Effector memory CD8-positive, alpha-beta T cell (primary cell): Measurements from ENCODE around the gene FSIP2.
"Not testable (repeated sequence)": the region's sequence is repeated elsewhere in the genome, so short reads cannot be mapped to it uniquely, and the experiment has no call there.

ENCODE experiments used
- ATAC-seq: fragments of 150-1000 bp; cut with Tn5 transposase; replicated peaks from 2 replicates; pipeline ENCODE4 v1.10.0; 2021; ENCODE audit warnings: mild to moderate bottlenecking, moderate library complexity
- DNase-seq, 3 experiments: peaks; one replicate each; pipeline ENCODE4 v3.0.0; 2021
- H3K27ac Mint-ChIP-seq, 2 donors: one replicate each; pipeline ENCODE4 v1.8.0; 2022; ENCODE audit warnings: mild to moderate bottlenecking in 2 of 2, mixed read lengths in 2 of 2, moderate library complexity in 2 of 2
- H3K27me3 Mint-ChIP-seq, 2 donors: one replicate each; pipeline ENCODE4 v1.8.0; 2022; ENCODE audit warnings: mixed read lengths in 2 of 2
- H3K36me3 Mint-ChIP-seq: one replicate; pipeline ENCODE4 v1.8.0; 2022; ENCODE audit warnings: mild to moderate bottlenecking, moderate library complexity, mixed read lengths; ENCODE audit not compliant: insufficient read depth
- H3K4me1 Mint-ChIP-seq, 2 donors: one replicate each; pipeline ENCODE4 v1.8.0; 2022; ENCODE audit warnings: low read depth in 2 of 2, mixed read lengths in 2 of 2
- H3K4me3 Mint-ChIP-seq, 2 donors: one replicate each; pipeline ENCODE4 v1.8.0; 2022; ENCODE audit warnings: mild to moderate bottlenecking in 2 of 2, mixed read lengths in 2 of 2, moderate library complexity in 2 of 2
- H3K9me3 Mint-ChIP-seq, 2 donors: one replicate each; pipeline ENCODE4 v1.8.0; 2022; ENCODE audit warnings: mixed read lengths in 2 of 2

Gene FSIP2

DNA sequence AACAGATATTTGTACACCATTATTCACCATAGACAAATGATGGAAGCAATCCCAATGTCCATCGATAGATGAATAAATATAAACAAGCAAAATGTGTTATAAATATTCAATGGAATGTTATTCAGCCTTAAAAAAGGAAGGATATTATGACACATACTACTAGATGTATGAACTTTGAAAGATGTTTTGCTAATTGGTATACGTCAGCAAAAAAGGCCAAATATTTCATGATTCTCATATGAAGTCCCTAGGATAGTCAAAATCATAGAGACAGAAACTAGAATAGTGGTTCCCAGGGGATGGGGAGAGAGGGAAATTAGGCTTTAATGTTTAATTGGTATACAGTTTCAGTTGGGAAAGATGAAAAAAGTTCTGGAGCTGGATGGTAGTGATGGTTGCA lies 85.2 kb downstream of the FSIP2 start:
- H3K27me3 Mint-ChIP-seq = no peaks in the 10 kb centered on the region
- peaks cover 5 to 22% of the 10 kb centered on the region in 2 donors for H3K9me3 Mint-ChIP-seq
- H3K4me1 Mint-ChIP-seq = no peaks in the 10 kb centered on the region
- no peak overlapping the region for H3K27ac Mint-ChIP-seq
- DNase-seq (no peak), ATAC-seq (no peak)
- no peaks in the 10 kb centered on the region for H3K36me3 Mint-ChIP-seq
- no peak overlapping the region for H3K4me3 Mint-ChIP-seq

DNA sequence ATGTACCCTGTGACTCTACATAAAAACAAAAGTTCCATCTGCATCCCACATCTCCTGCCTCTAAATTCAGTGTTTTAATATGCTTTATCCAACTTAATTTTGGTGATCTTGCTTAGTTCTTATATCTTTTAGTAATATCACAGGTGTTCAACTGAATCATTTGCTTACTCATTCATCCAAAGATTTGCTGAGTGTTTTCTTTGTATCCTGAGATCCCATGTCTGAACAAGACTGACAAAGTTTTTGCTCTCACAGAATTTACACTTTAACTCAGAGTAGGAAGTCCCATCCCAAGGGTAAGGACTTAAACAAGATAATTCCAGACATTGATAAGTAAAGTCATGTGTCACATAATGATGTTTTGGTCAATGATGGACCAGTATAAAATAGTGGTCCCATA lies 87.0 kb downstream of the FSIP2 start:
- Mint-ChIP-seq H3K36me3 (no peaks in the 10 kb centered on the region), H3K4me3 (no peak overlapping the region), H3K9me3 (peaks cover 3 to 22% of the 10 kb centered on the region in 2 donors), H3K27me3 (no peaks in the 10 kb centered on the region), H3K4me1 (no peaks in the 10 kb centered on the region), H3K27ac (no peak overlapping the region)
- DNase-seq (no peak), ATAC-seq (no peak)

DNA sequence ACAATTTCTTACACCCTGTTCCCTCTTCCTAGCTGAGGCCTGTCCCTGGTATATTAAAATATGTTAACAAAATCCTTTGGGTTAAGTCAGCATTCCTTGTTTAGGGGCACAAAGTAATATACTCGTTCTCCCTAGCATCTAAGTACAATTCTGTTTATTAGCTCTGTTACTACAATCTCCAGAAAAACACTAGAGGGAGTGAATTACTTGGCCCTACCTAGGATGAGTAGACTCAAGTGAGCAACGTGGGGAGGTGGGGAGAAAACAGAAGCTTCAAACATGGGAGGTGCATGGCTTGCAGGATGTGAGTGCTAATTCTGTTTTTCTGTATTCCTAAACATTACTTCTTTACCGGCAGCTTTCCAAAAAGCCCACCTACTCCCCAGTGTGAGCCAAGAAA lies 89.7 kb downstream of the FSIP2 start:
- Mint-ChIP-seq H3K4me3 (no peak overlapping the region), H3K27me3 (no peaks in the 10 kb centered on the region), H3K27ac (no peak overlapping the region), H3K4me1 (no peaks in the 10 kb centered on the region), H3K36me3 (no peaks in the 10 kb centered on the region), H3K9me3 (peaks cover 0 to 22% of the 10 kb centered on the region in 2 donors)
- DNase-seq (no peak), ATAC-seq (no peak)

DNA sequence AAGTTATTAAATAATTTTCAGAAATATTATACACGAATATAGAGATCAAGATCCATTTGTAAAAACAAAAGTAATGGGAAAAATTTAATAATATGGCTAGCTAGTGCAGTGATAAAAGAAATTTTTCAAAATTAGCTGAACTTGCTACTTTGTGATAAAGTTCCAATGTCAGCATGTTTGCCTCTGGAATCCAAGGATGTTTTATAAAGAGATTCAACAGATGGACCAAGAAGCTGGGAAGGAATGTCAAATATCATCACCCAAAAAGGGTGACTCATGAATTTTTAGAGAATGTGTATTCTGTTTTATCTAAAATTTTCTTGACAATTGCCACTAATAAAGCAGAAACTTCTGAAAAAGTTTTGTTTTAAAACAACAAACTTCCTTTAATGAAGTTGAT lies 95.3 kb downstream of the FSIP2 start:
- DNase-seq = no peak
- Mint-ChIP-seq H3K36me3 (no peaks in the 10 kb centered on the region), H3K9me3 (peaks cover 0 to 2% of the 10 kb centered on the region in 2 donors), H3K4me1 (no peaks in the 10 kb centered on the region), H3K27me3 (no peaks in the 10 kb centered on the region), H3K4me3 (no peak overlapping the region), H3K27ac (no peak overlapping the region)
- no peak for ATAC-seq

DNA sequence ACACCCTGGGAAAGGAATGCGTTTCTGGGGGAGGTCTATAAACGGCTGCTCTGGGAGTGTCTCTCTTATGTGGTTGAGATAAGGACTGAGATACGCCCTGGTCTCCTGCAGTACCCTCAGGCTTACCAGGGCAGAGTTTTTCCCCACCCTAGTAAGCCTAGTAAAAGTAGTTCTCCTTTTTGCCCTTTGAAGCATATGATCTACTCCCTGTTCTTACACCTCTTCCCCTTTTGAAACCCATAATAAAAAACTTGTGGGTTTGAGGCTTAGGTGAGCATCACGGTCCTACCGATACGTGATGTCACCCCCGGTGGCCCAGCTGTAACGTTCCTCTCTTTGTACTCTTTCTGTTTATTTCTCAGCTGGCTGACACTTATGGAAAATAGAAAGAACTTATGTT lies 97.4 kb downstream of the FSIP2 start:
- no peak for DNase-seq
- Mint-ChIP-seq H3K27me3 (no peaks in the 10 kb centered on the region), H3K4me1 (no peaks in the 10 kb centered on the region), H3K9me3 (peaks cover 0 to 2% of the 10 kb centered on the region in 2 donors), H3K27ac (no peak overlapping the region), H3K4me3 (no peak overlapping the region), H3K36me3 (no peaks in the 10 kb centered on the region)
- ATAC-seq = no peak

DNA sequence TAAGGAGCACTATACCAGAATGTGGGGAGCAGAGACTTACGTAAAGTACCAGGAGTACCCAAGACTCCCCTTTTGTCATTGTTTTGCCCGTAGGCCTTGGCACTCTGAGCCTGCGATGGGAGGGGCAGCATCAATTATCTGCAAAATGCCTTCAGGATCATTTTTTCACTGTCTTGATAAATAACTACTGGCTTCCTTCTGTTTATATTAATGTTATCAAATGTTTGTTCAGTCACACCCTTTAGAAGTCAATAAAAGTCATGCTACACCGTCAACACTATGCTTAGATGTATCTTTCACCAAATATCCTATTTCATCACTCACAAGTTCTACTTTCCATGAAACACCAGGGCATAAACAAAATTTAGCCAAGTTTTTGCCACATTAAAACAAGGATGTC lies 116.3 kb downstream of the FSIP2 start:
- no peaks in the 10 kb centered on the region for H3K27me3 Mint-ChIP-seq
- no peaks in the 10 kb centered on the region for H3K4me1 Mint-ChIP-seq
- no peaks in the 10 kb centered on the region for H3K36me3 Mint-ChIP-seq
- H3K27ac Mint-ChIP-seq = no peak overlapping the region
- peaks cover 7 to 29% of the 10 kb centered on the region in 2 donors for H3K9me3 Mint-ChIP-seq
- DNase-seq (no peak), ATAC-seq (no peak)
- H3K4me3 Mint-ChIP-seq = no peak overlapping the region

DNA sequence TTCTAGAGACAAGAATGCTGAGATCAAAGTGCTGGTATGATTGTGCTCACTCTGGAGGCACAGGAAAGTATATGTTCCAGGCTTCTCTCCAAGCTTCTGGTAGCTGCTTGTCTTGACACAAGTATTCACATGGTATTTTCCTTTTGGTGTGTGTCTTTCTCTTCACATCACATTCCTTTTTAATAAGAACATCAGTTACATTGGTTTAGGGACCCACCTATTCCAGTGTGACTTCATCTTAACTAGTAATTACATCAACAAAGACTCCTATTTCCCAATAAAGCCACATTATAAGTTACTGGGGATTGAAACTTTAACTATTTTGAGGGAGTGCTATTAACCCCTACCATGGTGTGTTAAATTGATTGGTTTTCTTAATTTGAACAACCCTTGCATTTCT lies 119.1 kb downstream of the FSIP2 start:
- ATAC-seq (no peak), DNase-seq (no peak)
- no peak overlapping the region for H3K27ac Mint-ChIP-seq
- H3K9me3 Mint-ChIP-seq = peaks cover 8 to 21% of the 10 kb centered on the region in 2 donors
- H3K36me3 Mint-ChIP-seq = no peaks in the 10 kb centered on the region
- no peaks in the 10 kb centered on the region for H3K4me1 Mint-ChIP-seq
- H3K4me3 Mint-ChIP-seq = no peak overlapping the region
- H3K27me3 Mint-ChIP-seq = no peaks in the 10 kb centered on the region

DNA sequence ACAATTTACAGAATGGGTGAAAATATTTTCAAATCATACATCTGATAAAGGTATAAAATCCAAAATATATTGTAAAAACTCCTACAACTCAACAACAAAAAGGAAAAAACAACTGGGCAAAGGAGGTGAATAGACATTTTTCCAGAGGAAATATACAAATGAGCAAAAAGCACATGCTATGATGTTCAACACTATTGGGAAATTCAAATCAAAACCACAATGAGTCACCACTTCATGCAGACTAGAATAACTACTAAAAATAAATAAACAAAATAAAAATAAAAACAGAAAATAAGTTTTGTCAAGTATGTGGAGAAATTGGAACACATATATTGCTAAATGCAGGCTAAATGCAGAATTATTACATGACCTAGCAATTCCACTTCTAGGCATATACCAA lies 120.9 kb downstream of the FSIP2 start:
- Mint-ChIP-seq H3K4me3 (no peak overlapping the region), H3K9me3 (peaks cover 10 to 28% of the 10 kb centered on the region in 2 donors), H3K27ac (no peak overlapping the region), H3K36me3 (no peaks in the 10 kb centered on the region), H3K27me3 (no peaks in the 10 kb centered on the region), H3K4me1 (no peaks in the 10 kb centered on the region)
- DNase-seq (no peak), ATAC-seq (no peak)

DNA sequence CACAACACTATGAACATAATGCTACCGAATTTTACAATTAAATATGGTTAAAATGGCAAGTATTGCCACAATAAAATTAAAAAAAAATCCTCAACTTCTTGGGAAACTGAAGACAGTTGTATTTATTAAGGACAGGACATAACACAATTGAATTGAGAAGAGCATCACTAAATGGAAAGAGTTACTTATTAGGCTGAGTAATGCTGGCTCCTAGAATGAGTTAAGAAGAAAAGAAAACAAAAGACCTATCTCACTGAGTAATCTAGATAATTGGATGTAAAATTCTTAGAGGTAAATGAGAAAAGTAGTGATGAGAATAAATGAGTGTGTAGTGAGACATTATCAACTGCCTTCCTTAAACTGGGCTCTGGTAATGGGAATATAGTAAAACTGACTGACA lies 121.7 kb downstream of the FSIP2 start:
- DNase-seq (no peak), ATAC-seq (no peak)
- H3K27me3 Mint-ChIP-seq = no peaks in the 10 kb centered on the region
- no peak overlapping the region for H3K27ac Mint-ChIP-seq
- no peaks in the 10 kb centered on the region for H3K4me1 Mint-ChIP-seq
- H3K36me3 Mint-ChIP-seq = no peaks in the 10 kb centered on the region
- no peak overlapping the region for H3K4me3 Mint-ChIP-seq
- peaks cover 9 to 28% of the 10 kb centered on the region in 2 donors for H3K9me3 Mint-ChIP-seq

DNA sequence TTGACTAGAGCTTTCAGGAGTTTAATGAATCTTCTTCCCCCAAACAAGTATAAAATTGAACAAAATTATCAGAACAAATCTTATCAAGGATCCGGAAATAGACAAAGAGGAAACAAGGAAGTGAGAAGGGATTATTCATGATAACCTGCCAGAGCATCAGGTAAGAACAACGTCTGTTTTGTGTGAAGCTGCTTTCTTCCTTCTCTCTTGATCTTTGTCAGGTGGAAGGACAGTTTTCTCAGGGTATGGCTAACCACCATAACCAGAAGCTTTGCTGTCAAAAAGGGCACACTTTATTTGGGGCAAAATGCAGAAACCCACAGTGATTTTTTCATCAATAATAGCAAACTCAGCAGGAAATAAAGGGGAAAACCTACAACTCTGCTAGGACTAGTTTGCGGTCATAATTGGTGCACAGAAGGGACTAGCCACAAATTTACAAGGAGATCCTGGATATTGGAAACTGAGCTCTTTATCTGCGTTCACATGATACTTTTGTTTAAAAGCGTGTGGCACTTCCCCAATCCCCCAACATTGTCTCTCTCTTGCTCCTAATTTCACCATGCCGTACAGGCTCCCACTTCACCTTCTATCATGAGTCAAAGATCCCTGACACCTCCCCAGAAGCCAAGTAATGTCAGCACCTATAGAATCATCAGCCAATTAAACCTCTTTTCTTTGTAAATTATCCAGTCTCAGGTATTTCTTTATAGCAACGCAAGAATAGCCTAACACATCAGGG lies 124.2 kb downstream of the FSIP2 start:
- H3K36me3 Mint-ChIP-seq = no peaks in the 10 kb centered on the region
- peaks cover 7 to 28% of the 10 kb centered on the region in 2 donors for H3K9me3 Mint-ChIP-seq
- H3K27ac Mint-ChIP-seq = no peak overlapping the region
- H3K4me1 Mint-ChIP-seq = no peaks in the 10 kb centered on the region
- ATAC-seq (no peak), DNase-seq (no peak)
- no peaks in the 10 kb centered on the region for H3K27me3 Mint-ChIP-seq
- H3K4me3 Mint-ChIP-seq = no peak overlapping the region

DNA sequence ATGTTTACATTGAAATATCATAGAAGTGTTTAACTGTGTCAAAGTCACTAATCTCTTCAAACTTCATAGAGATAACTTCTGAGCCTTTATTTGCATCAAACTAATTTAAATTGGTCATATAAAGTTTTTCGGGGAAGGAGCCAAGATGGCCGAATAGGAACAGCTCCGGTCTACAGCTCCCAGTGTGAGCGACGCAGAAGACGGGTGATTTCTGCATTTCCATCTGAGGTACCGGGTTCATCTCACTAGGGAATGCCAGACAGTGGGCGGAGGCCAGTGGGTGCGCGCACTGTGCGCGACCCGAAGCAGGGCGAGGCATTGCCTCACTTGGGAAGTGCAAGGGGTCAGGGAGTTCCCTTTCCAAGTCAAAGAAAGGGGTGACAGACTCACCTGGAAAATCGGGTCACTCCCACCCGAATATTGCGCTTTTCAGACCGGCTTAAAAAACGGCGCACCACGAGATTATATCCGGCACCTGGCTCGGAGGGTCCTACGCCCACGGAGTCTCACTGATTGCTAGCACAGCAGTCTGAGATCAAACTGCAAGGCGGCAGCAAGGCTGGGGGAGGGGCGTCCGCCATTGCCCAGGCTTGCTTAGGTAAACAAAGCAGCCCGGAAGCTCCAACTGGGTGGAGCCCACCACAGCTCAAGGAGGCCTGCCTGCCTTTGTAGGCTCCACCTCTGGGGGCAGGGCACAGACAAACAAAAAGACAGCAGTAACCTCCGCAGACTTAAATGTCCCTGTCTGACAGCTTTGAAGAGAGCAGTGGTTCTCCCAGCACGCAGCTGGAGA lies 126.1 kb downstream of the FSIP2 start:
- ATAC-seq, H3K4me3 Mint-ChIP-seq, DNase-seq, H3K27me3 Mint-ChIP-seq, H3K4me1 Mint-ChIP-seq, H3K36me3 Mint-ChIP-seq, H3K27ac Mint-ChIP-seq: not testable (repeated sequence)
- peaks cover 7 to 20% of the 10 kb centered on the region in 2 donors for H3K9me3 Mint-ChIP-seq

DNA sequence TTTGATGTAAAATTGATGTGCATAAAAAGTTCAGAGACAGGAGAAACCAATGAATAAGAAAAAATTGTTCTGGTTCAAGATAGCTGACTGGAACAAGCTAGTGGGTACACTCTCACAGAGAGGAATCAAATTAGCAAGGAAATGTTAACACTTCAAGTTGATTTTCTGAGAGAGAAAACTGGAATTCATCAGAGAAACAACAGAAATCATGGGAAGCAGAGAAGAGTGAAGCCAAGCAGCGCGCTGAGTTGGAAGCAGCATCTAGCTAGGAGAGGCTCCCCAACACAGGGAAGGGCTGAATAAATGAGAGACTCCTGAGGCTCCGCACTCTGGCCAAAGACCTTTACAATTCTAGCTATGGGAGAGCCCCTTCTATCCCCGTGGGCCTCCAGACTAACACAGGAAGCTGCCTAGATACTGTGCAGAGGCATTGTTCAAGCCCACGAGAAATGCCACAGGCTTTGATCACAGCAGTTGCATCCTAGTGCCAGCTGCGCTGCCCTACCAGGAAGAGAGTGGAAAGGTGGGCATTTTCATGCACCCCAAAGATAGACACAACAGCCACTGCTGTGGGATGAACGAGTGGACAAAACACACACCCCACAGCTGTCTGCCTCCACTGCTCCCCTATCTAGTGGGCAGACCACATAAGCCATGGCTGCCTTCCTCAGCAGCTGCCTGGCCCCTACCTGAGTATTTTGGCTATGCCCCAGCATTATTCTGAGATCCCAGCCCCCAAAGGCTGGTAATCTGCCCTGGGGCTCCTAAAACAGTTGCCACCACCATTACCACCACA lies 136.7 kb downstream of the FSIP2 start:
- DNase-seq (no peak), ATAC-seq (no peak)
- Mint-ChIP-seq H3K9me3 (peaks cover 0 to 4% of the 10 kb centered on the region in 2 donors), H3K4me1 (no peaks in the 10 kb centered on the region), H3K36me3 (peaks cover 2% of the 10 kb centered on the region), H3K27me3 (no peaks in the 10 kb centered on the region), H3K27ac (no peak overlapping the region), H3K4me3 (no peak overlapping the region)

DNA sequence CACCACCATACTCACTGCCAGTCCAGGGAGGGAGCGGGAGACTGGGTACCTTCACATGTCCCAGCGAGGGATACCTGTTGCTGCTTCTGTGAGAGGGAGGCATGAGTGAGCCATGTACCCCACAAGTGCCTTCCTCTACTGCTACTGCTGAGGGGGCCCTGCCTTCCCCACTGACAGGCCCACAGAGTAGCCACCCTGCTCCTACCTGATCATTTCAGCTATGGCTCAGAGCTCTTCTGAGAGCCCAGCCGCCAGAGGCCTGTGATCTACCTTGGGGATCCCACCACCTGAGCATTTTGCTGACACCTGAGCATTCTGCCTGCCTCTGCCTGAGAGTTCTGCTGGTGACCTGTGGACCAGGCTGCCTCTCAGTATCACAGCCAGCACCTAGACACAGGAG lies 137.6 kb downstream of the FSIP2 start:
- Mint-ChIP-seq H3K27ac (no peak overlapping the region), H3K9me3 (peaks cover 0 to 4% of the 10 kb centered on the region in 2 donors), H3K4me1 (no peaks in the 10 kb centered on the region), H3K27me3 (no peaks in the 10 kb centered on the region), H3K36me3 (peaks cover 2% of the 10 kb centered on the region), H3K4me3 (no peak overlapping the region)
- ATAC-seq (no peak), DNase-seq (no peak)
